Kidney epithelial cell (primary cell): ENCODE results near the gene LMX1B. TPM values are rescaled to one million over a fixed set of nuclear protein-coding genes. Genes with fewer than 3 reads are reported as not detected.

Source experiments
- DNase-seq: peaks from one replicate; pipeline ENCODE4 v3.0.0-alpha.2; 2010; ENCODE audit warnings: low read depth
- H3K27me3 ChIP-seq: 2 replicates; pipeline ENCODE4 v1.6.0; 2011; ENCODE audit warnings: low read length; ENCODE audit not compliant: control insufficient read depth, insufficient read depth
- H3K36me3 ChIP-seq: 2 replicates; pipeline ENCODE4 v1.5.1; 2011; ENCODE audit warnings: low read length; ENCODE audit not compliant: control insufficient read depth, insufficient read depth
- H3K4me3 ChIP-seq: 2 replicates; pipeline ENCODE4 v1.5.1; 2011; ENCODE audit warnings: low read depth, mild to moderate bottlenecking, control low read depth, low read length
- total RNA-seq: library from RNA; depleted of rRNA; stranded (reverse); fragments of >200 nt; gene quantifications from 2 replicates; pipeline ENCODE4 v1.2.3, GENCODE V29; 2015
- TF ChIP-seq, protein P1 (sequence below): IDR thresholded peaks from 2 replicates; pipeline ENCODE4 v1.5.1; 2011; ENCODE audit warnings: mild to moderate bottlenecking, moderate library complexity, low read length, control low read depth, inconsistent platforms; ENCODE audit not compliant: insufficient read depth, poor library complexity, severe bottlenecking

LMX1B gene
- total RNA-seq, 1 donor from 2014 or later: 2.6 TPM

DNA sequence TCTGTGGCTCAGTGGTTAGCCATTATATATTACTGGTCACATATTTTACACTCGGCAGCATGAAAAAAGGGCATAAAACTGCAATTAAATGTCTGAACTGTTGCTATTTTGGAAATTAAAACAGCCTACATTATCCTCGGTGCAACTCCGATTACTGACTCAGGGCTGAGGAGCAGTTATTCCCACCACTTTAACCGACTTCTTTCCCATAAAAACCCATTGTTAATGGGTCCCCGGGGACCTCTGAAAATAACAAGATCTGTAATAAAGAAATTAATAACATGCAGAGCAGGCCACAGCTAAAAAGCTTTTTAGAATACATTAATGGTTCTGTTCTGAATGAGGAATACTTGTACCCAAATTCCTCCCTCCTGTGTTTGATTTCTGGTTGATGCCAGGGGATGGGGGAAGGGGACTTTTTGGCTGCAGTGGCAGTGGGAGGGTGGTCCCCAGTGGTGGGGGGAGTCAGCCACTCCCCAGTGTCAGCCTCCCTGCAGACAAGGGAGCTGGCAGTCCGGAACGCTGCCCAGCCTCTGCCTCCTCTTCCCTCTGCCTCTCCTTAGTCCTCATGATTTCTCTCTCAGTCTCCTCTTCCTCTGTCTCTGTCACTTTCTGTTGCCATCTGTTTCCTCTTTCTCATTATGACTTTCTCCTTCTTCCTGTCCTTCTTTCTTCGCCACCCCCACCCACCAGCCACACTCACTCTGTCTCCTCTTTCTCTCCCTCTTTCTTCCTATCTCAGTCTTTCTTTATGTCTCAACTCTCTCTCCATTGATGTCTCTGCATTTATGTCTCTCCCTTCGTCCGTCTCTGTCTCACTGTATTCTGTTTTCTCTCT lies 132.1 kb downstream of the LMX1B start:
- Histone ChIP-seq H3K36me3 (no peaks in the 10 kb centered on the region), H3K27me3 (peaks cover 4% of the 10 kb centered on the region), H3K4me3 (no peak overlapping the region)
- TF ChIP-seq, protein P1, sequence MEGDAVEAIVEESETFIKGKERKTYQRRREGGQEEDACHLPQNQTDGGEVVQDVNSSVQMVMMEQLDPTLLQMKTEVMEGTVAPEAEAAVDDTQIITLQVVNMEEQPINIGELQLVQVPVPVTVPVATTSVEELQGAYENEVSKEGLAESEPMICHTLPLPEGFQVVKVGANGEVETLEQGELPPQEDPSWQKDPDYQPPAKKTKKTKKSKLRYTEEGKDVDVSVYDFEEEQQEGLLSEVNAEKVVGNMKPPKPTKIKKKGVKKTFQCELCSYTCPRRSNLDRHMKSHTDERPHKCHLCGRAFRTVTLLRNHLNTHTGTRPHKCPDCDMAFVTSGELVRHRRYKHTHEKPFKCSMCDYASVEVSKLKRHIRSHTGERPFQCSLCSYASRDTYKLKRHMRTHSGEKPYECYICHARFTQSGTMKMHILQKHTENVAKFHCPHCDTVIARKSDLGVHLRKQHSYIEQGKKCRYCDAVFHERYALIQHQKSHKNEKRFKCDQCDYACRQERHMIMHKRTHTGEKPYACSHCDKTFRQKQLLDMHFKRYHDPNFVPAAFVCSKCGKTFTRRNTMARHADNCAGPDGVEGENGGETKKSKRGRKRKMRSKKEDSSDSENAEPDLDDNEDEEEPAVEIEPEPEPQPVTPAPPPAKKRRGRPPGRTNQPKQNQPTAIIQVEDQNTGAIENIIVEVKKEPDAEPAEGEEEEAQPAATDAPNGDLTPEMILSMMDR: no peak
- no peak for DNase-seq

Other genes starting within 250 kb of the LMX1B start
- 11.8 and 12.7 TPM in 2 replicates for gene ZBTB43, start 191.1 kb downstream of the LMX1B start, total RNA-seq
- gene ZBTB34, start 246.7 kb downstream of the LMX1B start, total RNA-seq: 10.4 and 11.2 TPM in 2 replicates